Stimulated activated CD8-positive, alpha-beta memory T cell treated with anti-CD3 and anti-CD28 coated beads, Interleukin-15, amount 100 ng/mL, for 48 hours (primary cell): ENCODE measurements around the gene KCTD20.

Source experiments
- DNase-seq, 2 donors: peaks; one replicate each; pipeline ENCODE4 v3.0.0-alpha.2; 2020; ENCODE audit warnings: low read depth in 2 of 2

The KCTD20 gene

DNA sequence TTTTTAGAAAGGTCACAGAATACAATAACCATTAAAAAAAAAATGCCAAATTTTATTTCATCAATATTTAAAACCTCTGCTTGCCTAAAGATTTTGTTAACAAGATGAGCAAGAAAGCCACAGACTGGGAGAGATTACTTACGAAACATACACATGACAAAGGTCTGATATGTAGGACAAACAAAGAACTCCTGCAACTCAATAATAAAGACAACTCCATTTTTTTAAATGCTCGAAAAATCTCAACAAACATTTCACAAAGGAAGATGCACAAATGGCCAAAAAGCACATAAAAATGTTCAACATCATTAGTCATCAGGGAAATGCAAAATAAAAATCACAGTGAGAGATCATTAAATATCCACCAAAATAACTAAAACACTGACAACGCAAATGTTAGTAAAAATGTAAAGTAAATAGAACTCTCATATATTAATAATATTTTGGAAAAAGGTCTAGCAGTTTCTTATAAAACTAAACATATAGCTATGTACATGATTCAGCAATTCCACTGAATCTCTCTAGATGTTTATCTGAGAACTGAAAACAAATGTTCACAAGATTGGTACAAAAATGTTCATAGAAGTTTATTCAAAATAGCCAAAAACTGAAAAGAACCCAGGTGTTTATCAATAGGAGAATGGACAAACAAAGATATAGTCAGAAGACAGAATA is 94.2 kb downstream of the KCTD20 start:
- no peak for DNase-seq

DNA sequence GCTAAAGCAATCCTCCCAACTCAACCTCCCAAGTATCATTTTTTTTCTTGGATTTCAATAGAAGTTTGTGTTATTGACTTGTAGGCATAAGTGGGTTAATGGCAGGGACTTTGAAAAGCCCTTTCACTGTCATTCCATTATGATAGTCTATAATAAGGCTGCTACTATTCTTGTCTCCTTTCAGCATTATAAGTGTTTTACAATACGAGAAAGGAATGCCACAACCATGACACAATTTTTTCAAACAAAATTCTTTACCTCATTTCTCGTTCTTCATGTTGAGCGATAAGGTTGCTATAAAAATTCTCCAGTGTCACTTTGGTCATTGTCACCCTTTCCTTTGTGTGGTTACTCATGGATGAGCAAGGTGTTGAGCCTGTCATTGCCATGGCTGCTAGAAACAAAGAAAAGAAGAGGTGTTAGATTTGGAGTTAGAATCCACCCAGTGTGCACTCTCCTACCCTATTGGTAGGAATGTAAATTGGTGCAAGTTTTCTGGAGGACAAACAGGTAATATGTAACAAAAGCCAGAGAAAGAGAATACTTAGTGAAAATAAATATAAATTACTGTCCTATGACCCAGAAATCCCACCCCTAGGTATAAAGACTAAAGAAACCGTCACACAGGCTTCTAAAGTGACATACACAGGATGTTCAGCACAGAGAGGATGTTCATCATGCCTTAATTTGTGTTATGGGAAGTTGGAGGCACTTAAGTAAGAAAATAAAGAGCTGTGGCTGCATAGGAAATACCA is 97.2 kb downstream of the KCTD20 start:
- DNase-seq: no peak
